ENCODE results near the gene MRPL12. TPM values are rescaled to one million over a fixed set of nuclear protein-coding genes. Genes with fewer than 3 reads are reported as not detected.

The MRPL12 gene
- total and polyA plus RNA-seq, 2 of the 13 experiments (the other 11 are each of a cell fraction or from before 2014, with no cell fraction given), result 39.1 to 94.1 TPM

GRCh38 chr17:81666342-81667191, 36.6 kb upstream of the MRPL12 start, which contains the start of the genes CCDC137 and OXLD1 (continued):
- no peak for TF ChIP-seq TOE1 (CRISPR knock-in tag; IDR thresholded peaks at IDR 0.05)

GRCh38 chr17:81667754-81668153, 35.4 kb upstream of the MRPL12 start:
- Histone ChIP-seq H3K79me2 (ENCODE audit: insufficient read depth, low read length) (peaks cover 30% of the 10 kb centered on the region), H3K9ac (ENCODE audit: insufficient read depth, low read depth, low read length) (peak overlapping the region; percentile 42), H3K9me3 (ENCODE audit: low read length) (no peaks in the 10 kb centered on the region), H4K20me1 (ENCODE audit: insufficient read depth, low read length) (no peaks in the 10 kb centered on the region), H2AFZ (ENCODE audit: low read length) (no peak overlapping the region), H3K36me3 (replicated peaks in 1 of 2; ENCODE audit: control insufficient read depth in 1 of 2, insufficient read depth in 2 of 2, low read length in 2 of 2) (peaks cover 25 to 41% of the 10 kb centered on the region in 2 experiments), H3K4me2 (ENCODE audit: low read depth, low read length) (peak overlapping the region; percentile 76), H3K27ac (ENCODE audit: extremely low read length, insufficient read depth, low read length) (peak overlapping the region; percentile 12), H3K4me3 (replicated peaks in 1 of 3; ENCODE audit: insufficient read depth in 1 of 3, low read depth in 2 of 3, low read length in 3 of 3) (peak overlapping the region; percentile 52 to 86 (median 62)), H3K4me1 (ENCODE audit: insufficient read depth, low read length) (peaks cover 27% of the 10 kb centered on the region), H3K27me3 (ENCODE audit: control insufficient read depth in 1 of 2, insufficient read depth in 2 of 2, low read length in 2 of 2) (no peaks in the 10 kb centered on the region; a peak in 1 of 5 replicates)
- 89% methylated on average over 18 of the region's 18 CpGs for WGBS (ENCODE audit: low lambda C conversion rate)
- no peak for DNase-seq (ENCODE audit: low spot score)
- CTCF ChIA-PET (ENCODE audit: low intra/inter-chr PET ratio, low total read pairs), result no interaction called here
- ATAC-seq, result no peak
- POLR2A ChIA-PET, result interaction anchor here (0.6 to 6.3 kb wide), 7 partner anchors 9 to 46 kb away, joined by 4 to 68 read pairs (median 15); partner anchors contain the start of genes ARL16, HGS, MRPL12 and NPLOC4
- in situ Hi-C loops (cut with HindIII; ENCODE audit: extremely low pct_ligation_motif_present, low pct_unique_long_range_greater_than_20kb) (no loop called here), intact Hi-C loops (cut with micrococcal nuclease; ENCODE audit: unreplicated experiment) (loop anchor here (2.0 to 5.0 kb wide), 2 partner anchors 31 to 35 kb away; partner anchors contain the start of genes MRPL12, NPLOC4 and TSPAN10)
- BruUV-seq (replicated peaks), result no TSS peak
- FAIRE-seq, result no peak
- peak; percentile 42 for TF ChIP-seq PRPF4 (IDR thresholded peaks at IDR 0.05; ENCODE audit: low read depth, low read length, poor library complexity, severe bottlenecking)
- TF ChIP-seq ZNF740 (CRISPR knock-in tag; IDR thresholded peaks at IDR 0.05), result 0 out of 2 replicates have a peak, but pooled peaks have one; percentile 7
- 0 out of 2 replicates have a peak, but pooled peaks have one; percentile 37 for TF ChIP-seq ARNT2 (CRISPR knock-in tag; IDR thresholded peaks at IDR 0.05; ENCODE audit: low read depth)
- no peak for TF ChIP-seq NFE2 (CRISPR knock-in tag; IDR thresholded peaks at IDR 0.05)
- TF ChIP-seq HOXD1 (CRISPR knock-in tag; IDR thresholded peaks at IDR 0.05), result no peak
- peak; percentile 63; the same call in 1 of the 2 replicates for TF ChIP-seq ZBTB33 (CRISPR knock-in tag; IDR thresholded peaks at IDR 0.05)
- TF ChIP-seq ZBTB46 (CRISPR knock-in tag; IDR thresholded peaks at IDR 0.05; ENCODE audit: borderline replicate concordance), result no peak
- peak; percentile 64 for TF ChIP-seq CTCF (CRISPR knock-in tag; IDR thresholded peaks at IDR 0.05)
- TF ChIP-seq ZBTB38 (CRISPR knock-in tag; IDR thresholded peaks at IDR 0.05), result peak; percentile 52; the same call in 1 of the 2 replicates
- TF ChIP-seq ZXDC (CRISPR knock-in tag; IDR thresholded peaks at IDR 0.05), result 0 out of 2 replicates have a peak, but pooled peaks have one; percentile 12

Data from HepG2 (cell line).